AG10803 (cell line): ENCODE results near the gene RAB14.
A peak's percentile ranks its signal among the peaks of the same experiment; 100 is the strongest.

ENCODE experiments used
- DNase-seq: peaks from one replicate; pipeline ENCODE4 v3.0.0; 2010; ENCODE audit warnings: low read depth
- H3K4me3 ChIP-seq: 2 replicates; pipeline ENCODE4 v1.5.1; 2011; ENCODE audit warnings: mild to moderate bottlenecking, low read length, control low read depth
- CTCF ChIP-seq: conservative IDR thresholded peaks from 2 replicates; pipeline ENCODE4 v1.5.1; 2011; ENCODE audit warnings: mild to moderate bottlenecking, low read length, control low read depth, inconsistent platforms

Gene RAB14

GRCh38 chr9:121156263-121156731, 45.4 kb downstream of the RAB14 start:
- no peak overlapping the region for H3K4me3 ChIP-seq
- peak; percentile 80 for DNase-seq
- TF ChIP-seq CTCF: no peak

GRCh38 chr9:121154782-121155181, 46.9 kb downstream of the RAB14 start:
- TF ChIP-seq CTCF: no peak
- no peak overlapping the region for H3K4me3 ChIP-seq
- DNase-seq: no peak

GRCh38 chr9:121153642-121154041, 48.0 kb downstream of the RAB14 start:
- H3K4me3 ChIP-seq: no peak overlapping the region
- no peak for DNase-seq
- TF ChIP-seq CTCF: no peak

- no peak for DNase-seq
- H3K4me3 ChIP-seq: no peak overlapping the region
- no peak for TF ChIP-seq CTCF
Observed at GRCh38 chr9:121150188-121150587, 51.5 kb downstream of the RAB14 start.

GRCh38 chr9:121144482-121144881, 57.2 kb downstream of the RAB14 start:
- TF ChIP-seq CTCF: no peak
- no peak overlapping the region for H3K4me3 ChIP-seq
- no peak for DNase-seq

GRCh38 chr9:121143771-121144170, 57.9 kb downstream of the RAB14 start:
- H3K4me3 ChIP-seq: no peak overlapping the region
- TF ChIP-seq CTCF: no peak
- no peak for DNase-seq

GRCh38 chr9:121141706-121142105, 60.0 kb downstream of the RAB14 start:
- no peak for DNase-seq
- H3K4me3 ChIP-seq: no peak overlapping the region
- TF ChIP-seq CTCF: no peak
